NCI-H2081 (cell line): ENCODE results near the gene AP2A2.

Source experiments
- DNase-seq, 2 experiments: peaks; one replicate each; lab custom pipeline; 2025; lab: John Stamatoyannopoulos, UW

Gene AP2A2

DNA sequence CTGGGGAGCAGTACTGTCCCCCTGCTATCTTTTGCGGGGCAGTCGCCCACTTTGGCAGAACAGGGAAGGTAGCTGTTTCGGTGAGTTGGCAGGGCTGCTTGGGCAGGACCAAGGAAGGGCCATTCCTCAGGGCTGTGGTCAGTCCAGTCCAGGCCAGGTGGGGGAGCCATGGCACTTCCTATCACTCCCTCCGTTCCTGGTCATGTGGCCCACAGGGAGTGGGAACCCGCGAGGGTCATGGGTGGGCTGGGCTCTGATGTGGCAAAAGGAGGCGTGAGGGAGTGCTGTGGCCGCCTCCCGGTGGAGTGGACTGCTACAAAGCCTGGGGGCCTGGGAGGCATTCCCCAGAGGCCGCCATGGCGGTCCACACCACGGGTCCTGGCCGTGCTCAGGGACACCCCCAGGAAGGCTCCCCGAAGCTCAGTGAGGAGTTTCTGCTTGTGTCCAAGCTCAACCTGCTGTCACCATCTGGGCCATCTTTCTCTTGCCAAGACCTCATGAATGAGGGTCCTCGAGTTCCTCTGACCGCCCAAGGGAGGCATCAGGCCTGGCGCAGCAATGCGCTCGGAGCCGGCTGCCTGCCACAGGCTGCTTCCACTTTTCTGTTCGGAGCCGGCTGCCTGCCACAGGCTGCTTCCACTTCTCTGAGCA is 27.0 kb upstream of the AP2A2 start:
- no peak for DNase-seq

DNA sequence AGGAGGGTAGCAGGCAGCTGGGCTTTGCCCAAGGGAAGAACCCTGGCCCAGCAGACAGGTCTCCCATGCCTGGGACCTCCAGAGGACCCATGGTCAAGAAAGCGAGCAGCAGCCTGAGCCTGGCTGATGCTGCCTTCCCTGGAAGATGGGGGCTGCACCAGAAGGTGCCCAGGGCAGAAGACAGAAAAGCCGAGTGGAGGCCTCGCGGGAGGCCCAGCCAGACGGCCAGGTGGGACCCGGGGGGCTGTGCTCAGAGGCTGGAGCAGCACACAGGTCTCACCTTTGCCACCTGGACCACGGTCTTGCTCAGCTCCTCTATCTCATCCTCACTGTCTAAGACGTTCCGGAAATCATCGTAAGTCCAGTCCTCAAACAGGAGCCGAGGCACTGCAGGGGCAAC is 25.9 kb upstream of the AP2A2 start:
- DNase-seq = no peak

DNA sequence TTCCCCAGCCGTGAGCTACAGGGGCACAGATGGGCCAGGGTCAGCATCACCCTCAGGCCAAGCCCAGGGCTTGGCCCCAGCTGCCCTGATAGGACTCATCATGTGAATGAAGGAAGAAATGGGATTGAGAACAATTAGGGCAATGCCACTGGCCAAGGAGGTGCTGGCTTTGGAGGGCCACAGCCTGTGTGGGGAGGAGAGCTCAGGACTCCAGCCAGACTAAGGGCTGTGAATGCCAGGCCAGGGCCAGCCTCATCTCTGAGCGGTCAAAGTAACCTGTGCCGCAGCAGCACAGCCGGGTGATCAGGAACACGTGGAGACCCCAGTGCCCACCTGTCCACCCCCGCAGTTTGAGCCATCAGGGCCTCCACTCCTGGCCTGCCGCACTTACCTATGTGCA is 25.1 kb upstream of the AP2A2 start:
- DNase-seq = no peak

DNA sequence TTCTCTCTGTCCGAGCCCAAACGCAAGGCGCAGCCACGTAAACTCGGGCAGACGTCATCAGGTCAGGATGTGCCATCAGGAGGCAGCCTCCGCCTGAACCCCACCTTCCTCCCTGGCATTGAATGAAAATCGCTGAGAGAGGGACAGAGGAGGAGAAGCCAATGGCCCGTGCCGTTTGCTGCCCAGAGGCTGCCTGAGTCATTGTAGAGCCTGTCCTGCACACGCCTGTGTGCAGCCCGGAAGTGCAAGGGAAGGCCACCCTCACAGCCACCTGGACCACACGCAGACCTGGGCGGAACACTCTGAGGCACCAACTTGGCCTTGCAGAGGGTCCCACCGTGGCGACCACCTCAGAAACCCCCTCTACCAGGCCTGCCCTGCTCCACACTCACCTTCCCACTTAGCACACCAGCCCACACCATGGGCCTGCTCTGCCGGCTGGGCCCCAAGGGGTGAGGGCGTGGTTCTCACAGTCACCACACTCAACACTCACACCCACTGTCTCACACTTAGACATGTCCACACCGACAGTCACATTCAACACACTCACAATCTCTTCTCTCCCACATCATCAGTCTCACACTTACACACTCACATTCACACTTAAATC is 24.1 kb upstream of the AP2A2 start:
- DNase-seq = no peak

DNA sequence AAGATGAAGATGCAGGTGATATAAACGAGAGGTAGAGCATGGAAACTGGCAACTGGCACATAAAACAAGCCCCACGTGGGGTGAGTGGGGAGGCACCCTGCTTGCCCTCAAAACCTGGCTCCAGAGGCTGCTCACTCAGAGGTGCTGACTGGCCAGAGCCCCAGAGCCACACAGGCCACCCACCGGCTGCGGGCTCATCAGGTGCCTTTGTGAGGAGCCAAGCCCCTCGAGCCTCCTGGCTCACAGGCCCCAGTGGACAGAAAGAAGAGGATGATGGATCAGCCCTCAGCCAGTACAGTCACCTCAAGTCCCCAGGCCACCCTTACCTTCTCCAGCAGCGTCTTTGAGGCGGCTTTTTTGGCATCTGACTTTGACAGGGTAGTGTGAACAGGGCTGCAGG is 21.3 kb upstream of the AP2A2 start:
- DNase-seq = no peak

DNA sequence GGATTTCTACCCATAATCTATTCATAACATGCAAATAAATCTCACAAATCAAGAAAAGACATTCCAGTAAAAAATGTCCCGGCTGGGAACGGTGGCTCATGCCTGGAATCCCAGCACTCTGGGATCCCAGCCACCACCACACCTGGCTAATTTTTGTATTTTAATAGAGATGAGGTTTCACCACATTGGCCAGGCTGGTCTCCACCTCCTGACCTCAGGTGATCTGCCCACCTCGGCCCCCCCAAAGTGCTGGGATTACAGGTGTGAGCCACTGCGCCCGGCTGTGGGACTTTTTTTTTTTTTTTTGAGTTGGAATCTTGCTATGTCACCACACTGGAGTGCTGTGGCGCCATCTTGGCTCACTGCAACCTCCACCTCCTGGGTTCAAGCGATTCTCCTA is 19.7 kb upstream of the AP2A2 start:
- DNase-seq = no peak

DNA sequence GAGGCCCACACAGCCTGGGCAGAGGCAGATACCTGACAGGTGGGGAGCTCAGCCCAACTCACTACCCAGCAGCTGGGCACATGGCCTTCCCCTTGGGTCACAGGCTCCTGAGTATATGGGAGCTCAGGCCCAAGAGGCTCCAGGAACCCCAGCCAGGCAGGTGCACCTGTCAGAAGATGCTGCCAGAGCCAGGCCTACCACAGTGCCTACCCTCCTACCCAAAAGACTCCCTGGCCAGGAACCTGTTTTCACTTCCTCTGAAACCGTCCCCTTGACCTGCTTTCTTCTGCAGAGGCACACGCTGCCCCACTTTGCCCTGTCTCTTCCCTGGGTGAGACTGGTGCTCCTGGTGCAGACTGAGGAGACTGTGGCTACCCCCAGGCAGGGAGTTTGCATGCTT is 18.0 kb upstream of the AP2A2 start:
- no peak for DNase-seq

DNA sequence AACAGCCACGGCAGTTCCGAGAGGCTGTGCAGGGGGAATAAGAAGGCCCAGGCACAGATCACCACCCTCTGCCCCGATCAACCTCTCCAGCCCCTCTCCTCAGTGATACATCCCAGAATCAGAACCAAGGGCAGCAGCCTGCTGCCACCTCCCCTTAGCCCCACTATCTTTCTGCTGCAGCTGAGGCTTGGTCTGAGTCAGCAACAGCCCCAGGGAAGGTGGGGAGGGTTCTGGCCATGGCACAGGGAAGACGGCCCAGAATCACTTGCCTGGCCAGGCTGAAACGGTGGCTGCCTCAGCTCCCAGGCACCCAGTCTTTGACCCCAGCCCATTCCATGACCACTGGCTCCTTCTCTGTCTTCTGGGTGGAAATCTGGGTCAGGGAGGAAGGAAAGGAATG is 17.4 kb upstream of the AP2A2 start:
- no peak for DNase-seq

DNA sequence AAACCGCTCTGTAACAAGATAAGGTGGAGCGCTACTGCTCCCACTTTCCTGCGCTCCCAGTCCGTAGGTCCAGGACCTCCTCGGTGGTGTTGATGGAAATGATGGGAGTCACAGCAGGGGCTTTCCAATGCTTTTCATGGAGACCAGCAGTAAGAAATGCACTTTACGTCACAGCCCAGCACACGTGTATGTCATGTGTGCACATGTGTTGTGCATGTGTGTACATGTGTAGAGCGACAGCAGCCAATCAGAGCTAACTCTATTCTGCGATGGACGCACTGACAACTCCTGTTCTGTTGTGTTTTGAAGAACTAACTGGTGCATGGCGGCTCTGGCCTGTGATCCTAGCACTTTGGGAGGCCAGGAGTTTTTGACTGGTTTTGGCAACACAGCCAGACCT is 16.3 kb upstream of the AP2A2 start:
- no peak for DNase-seq

DNA sequence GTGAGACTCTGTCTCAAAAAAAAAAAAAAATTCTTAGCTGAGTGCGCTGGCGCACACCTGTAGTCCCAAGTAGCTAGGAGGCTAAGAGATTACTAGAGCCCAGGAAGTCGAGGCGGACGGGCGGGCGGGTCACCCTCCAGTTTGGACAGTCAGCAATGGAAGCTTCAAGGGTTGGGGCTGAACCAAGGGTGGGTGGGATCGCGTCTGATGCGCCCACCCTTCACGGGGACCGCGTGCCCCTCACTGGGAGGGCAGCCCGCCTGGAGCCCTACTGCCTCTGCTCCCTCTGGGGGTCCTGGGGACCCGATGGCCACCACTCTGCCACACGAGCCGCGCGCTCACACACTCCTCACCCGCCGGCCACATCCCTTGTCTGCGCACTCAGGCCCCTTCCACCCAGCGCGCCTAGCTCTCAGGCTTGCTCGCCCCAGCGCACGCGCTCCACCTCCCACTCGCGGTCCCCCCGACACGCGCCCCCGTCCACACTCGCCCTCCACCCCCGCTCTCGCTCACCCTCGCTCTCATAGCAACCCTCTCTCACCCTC is 15.6 kb upstream of the AP2A2 start:
- no peak for DNase-seq

DNA sequence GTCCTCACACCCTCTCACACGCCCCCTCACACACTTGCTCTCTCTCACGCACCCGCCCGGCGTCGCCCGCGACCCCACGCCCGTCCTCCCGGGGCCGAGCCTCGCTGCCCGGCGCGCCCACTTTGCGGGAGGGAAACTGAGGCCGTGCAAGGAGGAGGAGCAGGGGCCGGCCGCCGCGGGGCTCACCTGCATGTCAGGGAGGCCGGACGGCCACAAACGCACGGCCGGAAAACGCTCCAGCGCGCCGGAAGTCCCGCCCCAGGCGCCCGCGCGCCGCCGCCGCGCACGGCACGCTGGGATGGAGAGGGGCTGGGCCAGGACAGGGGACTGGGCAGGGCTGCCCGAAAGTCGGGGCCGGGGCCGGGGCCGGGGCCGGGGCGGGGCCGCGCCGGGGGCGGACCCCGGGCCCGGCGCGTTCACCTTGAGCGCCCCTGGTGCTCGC is 15.1 kb upstream of the AP2A2 start, which contains the start of gene CHID1:
Gene CHID1, minus strand, starts transcription at position 222 of the 442 bp plus-strand sequence. CDS start 5,994 bp downstream, outside the sequence.
- peak; percentile 80 to 86 for DNase-seq

DNA sequence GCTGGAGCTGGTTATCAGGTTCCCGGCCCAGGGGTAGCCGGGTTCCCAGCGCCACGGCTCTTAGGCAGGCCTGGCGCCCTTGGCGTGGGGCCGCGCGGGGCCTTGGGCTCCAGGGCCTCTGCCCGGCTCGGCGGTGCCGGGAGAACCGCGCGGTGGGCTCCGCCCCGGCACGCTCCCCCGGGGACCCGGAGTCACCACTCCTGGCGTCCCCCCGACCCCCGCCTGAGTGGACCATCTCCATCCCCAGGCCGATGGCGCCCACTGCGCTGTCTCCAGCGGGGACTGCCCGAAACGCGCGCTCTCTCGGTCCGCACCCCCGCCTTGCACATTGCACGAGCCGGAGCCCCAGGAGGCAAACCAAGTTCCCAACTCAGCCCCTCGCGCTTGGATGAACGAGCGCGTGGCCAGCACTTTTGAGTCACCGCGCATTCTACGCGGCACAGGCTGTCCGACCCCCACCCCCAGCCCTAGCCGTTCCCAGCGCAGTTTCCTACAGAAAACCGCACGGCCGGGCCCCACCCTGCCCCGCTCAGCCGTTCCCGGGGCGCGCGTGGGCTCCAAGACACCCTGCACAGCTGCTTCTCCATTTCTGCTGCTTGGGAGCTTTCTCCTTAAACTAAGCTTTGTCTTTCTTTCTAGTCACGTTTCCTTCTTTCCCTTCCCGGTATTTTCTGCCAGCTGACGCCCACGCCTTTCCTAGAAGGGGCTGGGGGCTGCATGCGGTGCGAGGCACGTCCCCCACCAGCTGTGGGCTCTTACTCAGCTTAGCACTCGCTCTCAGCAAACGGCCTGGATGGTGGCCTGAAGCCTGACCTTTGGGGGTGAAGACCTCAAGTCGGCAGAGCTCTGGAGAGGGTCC is 14.4 kb upstream of the AP2A2 start:
- DNase-seq = no peak

DNA sequence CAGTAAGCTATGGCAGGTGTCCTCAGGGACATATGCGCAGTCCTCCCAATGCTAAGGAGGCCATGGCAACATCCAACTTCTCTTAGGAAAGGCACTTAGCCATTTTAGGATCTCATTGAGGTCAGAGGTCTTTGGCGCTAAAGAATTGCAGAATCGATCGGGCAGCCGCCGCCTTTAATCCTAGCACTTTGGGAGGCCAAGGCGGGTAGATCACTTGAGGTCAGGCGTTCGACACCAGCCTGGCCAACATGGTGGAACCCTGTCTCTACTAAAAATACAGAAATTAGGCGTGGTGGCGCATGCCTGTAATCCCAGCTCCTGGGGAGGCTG is 13.8 kb upstream of the AP2A2 start:
- no peak for DNase-seq

DNA sequence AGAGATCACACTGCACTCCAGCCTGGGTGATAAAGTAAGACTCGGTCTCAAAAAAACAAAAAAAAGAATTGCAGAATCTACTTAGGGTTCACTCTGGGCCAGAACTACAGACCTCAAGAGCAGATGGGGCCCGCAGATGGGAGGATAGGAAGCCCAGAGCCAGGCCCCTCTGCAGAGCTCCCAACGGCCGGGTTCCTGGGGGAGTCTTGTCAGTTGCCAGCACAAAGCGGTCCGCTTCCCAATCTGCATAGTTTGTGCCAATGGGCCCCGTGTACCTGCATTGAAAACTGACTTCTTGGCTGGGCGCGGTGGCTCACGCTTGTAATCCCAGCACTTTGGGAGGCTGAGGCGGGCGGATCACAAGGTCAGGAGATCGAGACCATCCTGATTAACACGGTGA is 13.4 kb upstream of the AP2A2 start:
- no peak for DNase-seq

DNA sequence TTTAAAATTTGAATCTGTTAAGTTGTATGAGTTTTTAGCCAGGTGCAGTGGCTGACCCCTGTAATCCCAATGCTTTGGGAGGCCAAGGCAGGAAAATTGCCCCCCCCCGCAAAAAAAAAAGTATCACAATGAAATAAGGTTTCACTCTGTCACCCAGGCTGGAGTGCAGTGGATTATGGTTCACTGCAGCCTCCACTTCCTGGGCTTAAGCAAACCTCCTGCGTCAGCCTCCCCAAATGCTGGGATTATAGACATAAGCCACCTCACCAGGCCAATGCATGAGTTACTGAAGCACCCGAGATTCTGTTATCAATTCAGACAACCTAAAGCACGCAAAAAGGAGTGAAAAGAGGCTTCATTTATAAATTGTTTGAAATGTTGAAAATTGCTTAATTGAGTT is 12.6 kb upstream of the AP2A2 start:
- DNase-seq = no peak

DNA sequence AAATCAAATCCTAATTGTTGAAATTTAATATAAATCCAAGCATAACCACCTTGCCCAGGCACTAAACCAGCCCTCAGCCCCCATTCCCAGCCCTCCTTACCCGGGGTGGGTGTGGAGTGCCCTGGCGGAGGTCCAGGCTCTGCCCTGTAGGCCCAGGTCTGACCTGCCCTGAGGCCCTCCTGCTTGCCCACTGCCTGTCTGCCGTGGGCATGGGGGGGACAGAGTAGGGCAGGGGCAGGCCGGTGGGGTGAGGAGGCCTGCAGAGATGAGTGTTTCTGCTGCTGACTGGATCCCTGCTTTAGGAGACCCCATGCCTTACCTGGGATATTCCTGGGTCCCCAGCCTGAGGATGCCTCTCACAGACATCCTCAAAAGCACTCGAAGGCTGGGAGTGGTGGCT is 11.5 kb upstream of the AP2A2 start:
- no peak for DNase-seq

DNA sequence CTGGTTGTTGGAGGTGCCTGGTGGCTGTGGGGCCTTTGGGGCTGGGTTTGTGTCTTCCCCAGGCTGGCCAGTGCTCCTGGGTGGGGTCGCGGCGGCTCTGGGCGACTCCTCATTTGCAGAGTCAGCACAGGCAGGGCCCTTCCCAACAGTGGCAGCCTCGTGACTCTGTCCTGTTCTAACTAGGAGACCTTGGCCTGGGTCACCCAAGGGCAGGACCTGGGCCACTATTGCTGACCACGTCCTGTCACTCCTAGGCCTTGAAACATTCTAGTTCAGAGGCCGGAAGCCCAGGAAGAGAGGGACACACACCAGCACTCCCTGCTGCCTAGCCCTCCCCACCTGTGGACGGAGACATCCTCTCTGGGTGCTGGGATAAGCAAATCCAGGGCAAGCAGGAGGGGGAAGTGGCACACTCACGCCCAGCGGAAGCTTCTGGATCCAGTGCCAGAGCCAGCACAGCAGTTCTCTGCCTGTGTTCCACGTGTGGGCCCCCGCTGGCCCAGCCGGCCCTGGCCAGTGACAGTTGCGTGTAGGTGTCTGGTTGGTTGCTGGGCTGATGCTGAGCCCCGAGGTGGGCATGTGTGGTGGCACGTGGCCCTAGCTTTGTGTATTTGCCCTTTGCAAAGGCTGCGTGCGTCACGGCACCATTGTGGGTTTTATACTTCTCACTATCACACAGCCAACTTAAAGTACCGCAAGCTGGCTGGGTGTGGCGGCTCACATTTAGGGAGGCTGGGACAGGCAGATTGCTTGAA is 10.7 kb upstream of the AP2A2 start:
- no peak for DNase-seq

DNA sequence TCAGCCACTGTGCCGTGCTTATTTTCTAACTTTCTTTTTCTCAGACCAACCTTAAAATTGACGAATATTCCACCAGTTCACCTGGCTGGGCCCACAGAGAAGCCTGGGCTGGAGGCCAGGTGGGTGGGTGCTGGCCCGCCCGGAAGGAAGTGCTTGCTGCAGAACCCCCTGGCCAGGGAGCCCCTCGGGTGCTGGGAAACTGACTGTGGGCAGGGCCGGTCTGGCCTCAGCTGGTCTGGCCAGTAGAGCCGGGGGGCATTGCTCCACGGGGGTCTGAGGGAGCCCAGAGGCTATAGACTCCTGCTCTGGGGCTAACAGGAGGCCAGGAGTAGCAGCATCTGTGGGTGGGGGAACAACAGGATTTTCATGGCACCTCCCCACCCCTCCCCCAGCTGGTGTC is 8.2 kb upstream of the AP2A2 start:
- DNase-seq = no peak

DNA sequence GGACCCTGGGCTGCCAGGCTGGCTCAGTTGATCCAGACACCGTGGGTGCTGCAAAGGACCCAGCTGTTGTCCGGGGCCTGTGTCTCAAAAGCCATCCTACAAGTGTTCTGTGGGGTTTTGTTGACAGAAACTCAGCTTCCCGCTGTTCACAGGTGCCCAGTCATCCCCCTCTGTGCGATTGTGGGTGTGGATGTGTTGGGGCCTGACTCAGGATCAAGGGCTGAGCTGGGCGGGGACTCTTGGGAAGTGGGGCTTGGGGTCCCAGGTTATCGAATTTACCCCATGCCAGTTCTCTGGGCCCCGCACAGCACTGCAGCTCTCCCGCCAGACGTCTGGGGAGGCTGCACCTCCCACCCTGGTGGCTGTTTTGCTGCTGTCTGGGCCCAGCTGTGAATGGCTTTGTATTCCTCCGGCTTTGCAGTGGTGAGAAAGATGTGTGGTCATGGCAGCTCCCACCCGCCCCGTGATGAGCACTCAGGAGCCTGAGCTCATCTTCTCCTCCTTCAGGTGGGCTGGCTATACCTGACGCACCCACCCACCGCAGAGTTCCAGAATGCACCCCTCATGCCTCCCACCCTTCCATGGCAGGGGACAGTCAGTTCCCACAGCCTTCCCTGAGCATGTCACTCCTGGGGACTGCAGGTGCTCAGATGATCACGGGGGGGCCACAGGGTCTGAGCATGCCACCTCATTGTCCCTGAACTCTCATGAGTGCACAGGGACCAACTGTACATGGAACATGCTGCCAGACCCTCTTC is 3.6 kb upstream of the AP2A2 start:
- DNase-seq = no peak

DNA sequence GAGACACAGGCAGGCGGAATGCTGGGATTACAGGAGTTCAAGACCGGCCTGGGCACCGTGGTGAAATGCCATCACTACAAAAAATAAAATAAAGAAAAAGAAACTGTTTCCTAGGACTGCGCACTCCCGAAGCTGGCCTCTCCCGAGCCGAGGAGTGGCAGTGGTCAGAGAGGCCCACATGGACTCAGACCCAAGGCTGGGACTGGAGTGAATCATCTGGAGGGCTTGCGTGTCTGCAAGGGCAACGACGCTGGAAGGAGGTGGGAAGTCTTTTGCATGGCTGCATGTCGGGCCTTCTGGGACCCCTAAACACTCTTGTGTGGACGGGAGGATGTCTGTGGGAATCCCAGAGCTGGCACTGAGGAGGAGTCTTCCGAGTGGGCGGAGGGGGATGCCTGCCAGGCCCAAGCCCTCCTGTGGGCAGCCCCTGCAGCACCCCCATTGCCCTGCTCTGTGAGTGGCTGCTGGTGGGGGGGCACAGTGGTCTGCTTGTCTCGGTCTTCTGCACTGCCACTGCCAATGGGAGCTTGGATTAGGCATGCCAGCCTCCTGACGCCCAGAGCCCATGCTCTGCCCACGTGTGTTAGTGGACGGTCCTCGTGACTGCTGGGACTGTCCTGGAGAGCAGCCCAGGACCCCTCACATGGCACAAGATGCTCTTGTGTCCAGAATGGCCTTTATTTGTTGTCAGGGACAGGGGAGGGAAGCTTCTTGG is 1.8 kb upstream of the AP2A2 start:
- no peak for DNase-seq
